PFSK-1 (cell line): ENCODE results near the gene FKBP2.

ENCODE experiments used
- FOXP2 ChIP-seq: optimal IDR thresholded peaks from 2 replicates; pipeline ENCODE3; 2011; ENCODE audit warnings: borderline replicate concordance, control low read depth, inconsistent platforms; ENCODE audit not compliant: insufficient read depth; ENCODE audit errors: extremely low read length, extremely low read depth
- POLR2AphosphoS5 ChIP-seq: IDR thresholded peaks from 2 replicates; pipeline ENCODE4 v1.6.1; 2012; ENCODE audit warnings: low read depth, mild to moderate bottlenecking, control low read depth, low read length, moderate library complexity
- REST ChIP-seq, 2 experiments: IDR thresholded peaks; 2 replicates each; pipeline versions ENCODE4 v1.6.1 to v1.8.0; 2011 to 2012; ENCODE audit warnings: low read depth in 2 of 2, low read length in 2 of 2, control low read depth in 1 of 2, inconsistent platforms in 1 of 2, mild to moderate bottlenecking in 1 of 2, moderate library complexity in 1 of 2; ENCODE audit not compliant: insufficient read depth in 1 of 2
- SIN3A ChIP-seq: IDR thresholded peaks from 2 replicates; pipeline ENCODE4 v1.6.1; 2012; ENCODE audit warnings: mild to moderate bottlenecking, low read length, moderate library complexity, borderline replicate concordance; ENCODE audit not compliant: insufficient read depth
- TAF1 ChIP-seq: IDR thresholded peaks from 2 replicates; pipeline ENCODE4 v1.6.1; 2012; ENCODE audit warnings: low read length, control low read depth, borderline replicate concordance; ENCODE audit not compliant: insufficient read depth

The FKBP2 gene

GRCh38 chr11:64241491-64242374, 838 bp downstream of the FKBP2 start:
- TF ChIP-seq TAF1 (peak; percentile 65), SIN3A (peak; percentile 43; the same call in 1 of the 2 replicates), REST (IDR thresholded peaks at IDR 0.05; ENCODE audit: insufficient read depth in 1 of 2, low read depth in 2 of 2, low read length in 2 of 2) (no peak), FOXP2 (no peak), POLR2AphosphoS5 (peak; percentile 61; the same call in 1 of the 2 replicates)

DNA sequence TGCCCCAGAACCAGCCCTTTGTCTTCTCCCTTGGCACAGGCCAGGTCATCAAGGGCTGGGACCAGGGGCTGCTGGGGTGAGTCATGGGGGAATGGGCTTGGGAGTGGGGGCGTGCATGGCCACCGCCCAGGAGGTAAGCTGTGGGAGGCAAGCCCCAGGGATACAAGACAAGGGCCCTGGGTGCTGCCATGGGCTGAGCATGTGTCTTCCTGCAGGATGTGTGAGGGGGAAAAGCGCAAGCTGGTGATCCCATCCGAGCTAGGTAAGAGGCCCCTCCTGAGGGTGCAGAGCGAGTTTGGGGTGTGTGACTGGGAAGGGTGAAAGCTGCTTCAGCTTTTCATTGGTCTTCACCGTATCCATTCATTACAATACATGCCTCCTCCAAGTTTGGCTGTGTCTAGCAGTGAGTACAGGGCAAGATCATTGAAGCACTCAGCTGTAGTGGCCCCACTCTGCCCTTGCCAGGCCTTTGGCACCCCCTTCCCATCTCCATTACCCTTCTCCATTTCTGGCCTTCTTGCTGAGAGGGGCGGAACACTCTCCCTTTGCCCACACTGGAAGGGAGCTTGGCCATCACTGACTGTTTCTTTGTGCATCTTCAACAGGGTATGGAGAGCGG, 2.5 kb downstream of the FKBP2 start:
- no peak for TF ChIP-seq REST (IDR thresholded peaks at IDR 0.05; ENCODE audit: insufficient read depth in 1 of 2, low read depth in 2 of 2, low read length in 2 of 2)
- TF ChIP-seq POLR2AphosphoS5 = peak; percentile 64

GRCh38 chr11:64244107-64244506, 3.2 kb downstream of the FKBP2 start:
- no peak for TF ChIP-seq REST (IDR thresholded peaks at IDR 0.05; ENCODE audit: insufficient read depth in 1 of 2, low read depth in 2 of 2, low read length in 2 of 2)
- TF ChIP-seq SIN3A = no peak
- TF ChIP-seq POLR2AphosphoS5 = no peak
- TF ChIP-seq FOXP2 = no peak
- TF ChIP-seq TAF1 = no peak

DNA sequence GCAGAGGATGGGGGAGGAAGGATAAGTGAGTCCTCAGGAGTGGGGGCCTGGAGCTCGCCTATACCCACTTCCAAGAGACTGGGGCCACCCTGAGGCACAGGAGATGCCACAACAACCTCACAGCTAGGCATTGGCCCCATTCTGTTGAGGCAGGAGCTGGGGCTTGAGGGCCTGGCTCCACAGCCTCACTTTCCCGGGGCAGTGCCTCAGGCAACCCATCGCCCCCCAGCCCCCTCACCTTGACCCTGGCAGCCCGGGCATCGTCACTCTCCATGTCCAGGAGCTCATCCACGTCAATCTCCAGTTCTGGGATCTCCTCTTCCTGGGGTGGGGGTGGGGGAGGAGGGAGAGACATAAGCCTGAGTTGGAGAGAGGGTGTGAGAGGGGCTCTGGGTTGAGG, 4.1 kb downstream of the FKBP2 start:
- TF ChIP-seq FOXP2 = no peak
- TF ChIP-seq REST (IDR thresholded peaks at IDR 0.05; ENCODE audit: insufficient read depth in 1 of 2, low read depth in 2 of 2, low read length in 2 of 2) = no peak
- no peak for TF ChIP-seq POLR2AphosphoS5
- no peak for TF ChIP-seq SIN3A
- no peak for TF ChIP-seq TAF1
